HepG2 (cell line): ENCODE data around the gene ALX1. TPM values are rescaled to one million over a fixed set of nuclear protein-coding genes. Genes with fewer than 3 reads are reported as not detected.

Experiments used
- ATAC-seq: fragments of 200-7000 bp; cut with Tn5 transposase; 3 replicates; pipeline ENCODE4 v1.9.1; 2020; ENCODE audit warnings: mild to moderate bottlenecking, moderate library complexity
- BruUV-seq: library from RNA; stranded (reverse); fragments of 400-500 nt; replicated peaks from 2 replicates; lab custom pipeline; 2021; lab: Mats Ljungman, UMichigan
- CTCF ChIA-PET: fragments of 300-600 bp; formaldehyde crosslinking; extraction: SDS; loops from one replicate; lab custom pipeline; 2021; ENCODE audit warnings: low total read pairs, inconsistent platforms, low intra/inter-chr PET ratio; lab: Yijun Ruan, JAX
- POLR2A ChIA-PET: fragments of 350-600 bp; sonication (Branson Sonifier 250); formaldehyde crosslinking; loops from one replicate; lab custom pipeline; 2020; ENCODE audit warnings: antibody characterized with exemption, inconsistent platforms; lab: Yijun Ruan, JAX
- DNase-seq: peaks from one replicate; pipeline ENCODE4 v3.0.0-alpha.2; 2015; ENCODE audit warnings: low spot score
- FAIRE-seq: peaks from 3 replicates; lab custom pipeline; 2011; peaks lifted over from hg19 to GRCh38; lab: Jason Lieb, UNC
- H2AFZ ChIP-seq: one replicate; pipeline ENCODE4 v1.6.1; 2011; ENCODE audit warnings: low read length, inconsistent platforms
- H3K27ac ChIP-seq: fragments of 300-600 bp; 3 replicates; pipeline ENCODE4 v1.8.0; 2011; ENCODE audit warnings: mixed run types, mild to moderate bottlenecking, mixed read lengths, low read length, inconsistent platforms; ENCODE audit not compliant: insufficient read depth; ENCODE audit errors: extremely low read length
- H3K27me3 ChIP-seq, 2 experiments: fragments of 200-600 bp in 1 of 2; 2 replicates in 1 of 2; 3 replicates in 1 of 2; pipeline versions ENCODE4 v1.6.0 to v1.8.0; 2011; ENCODE audit warnings: low read length in 2 of 2, mild to moderate bottlenecking in 2 of 2, moderate library complexity in 2 of 2, inconsistent platforms in 1 of 2; ENCODE audit not compliant: insufficient read depth in 2 of 2, control insufficient read depth in 1 of 2
- H3K36me3 ChIP-seq, 2 experiments: fragments of 200-600 bp in 1 of 2; replicated peaks in 1 of 2; 2 replicates in 1 of 2; 3 replicates in 1 of 2; pipeline versions ENCODE4 v1.5.1 to v1.8.0; 2011; ENCODE audit warnings: low read length in 2 of 2, inconsistent platforms in 1 of 2; ENCODE audit not compliant: insufficient read depth in 2 of 2, control insufficient read depth in 1 of 2
- H3K4me1 ChIP-seq: 2 replicates; pipeline ENCODE4 v1.5.1; 2012; ENCODE audit warnings: low read length, inconsistent platforms; ENCODE audit not compliant: insufficient read depth
- H3K4me2 ChIP-seq: 2 replicates; pipeline ENCODE4 v1.6.0; 2011; ENCODE audit warnings: low read depth, low read length, inconsistent platforms
- H3K4me3 ChIP-seq, 3 experiments: fragments of 200-600 bp in 1 of 3; sonication (generic), shearing (Covaris generic) in 1 of 3; replicated peaks in 1 of 3; 2 replicates each; pipeline ENCODE4 v1.5.1; 2011 to 2016; ENCODE audit warnings: low read length in 3 of 3, inconsistent platforms in 2 of 3, low read depth in 2 of 3, mild to moderate bottlenecking in 2 of 3, control low read depth in 1 of 3, mixed read lengths in 1 of 3; ENCODE audit not compliant: insufficient read depth in 1 of 3
- H3K79me2 ChIP-seq: one replicate; pipeline ENCODE4 v1.6.1; 2011; ENCODE audit warnings: low read length, inconsistent platforms; ENCODE audit not compliant: insufficient read depth
- H3K9ac ChIP-seq: 2 replicates; pipeline ENCODE4 v1.6.0; 2011; ENCODE audit warnings: mild to moderate bottlenecking, low read depth, low read length, inconsistent platforms; ENCODE audit not compliant: insufficient read depth
- H3K9me3 ChIP-seq: 2 replicates; pipeline ENCODE4 v1.5.1; 2012; ENCODE audit warnings: mild to moderate bottlenecking, low read length
- H4K20me1 ChIP-seq: 2 replicates; pipeline ENCODE4 v1.6.0; 2011; ENCODE audit warnings: inconsistent platforms, mild to moderate bottlenecking, low read length, moderate library complexity; ENCODE audit not compliant: insufficient read depth
- SKI ChIP-seq: fragments of 450-650 bp; IDR thresholded peaks from one replicate; pipeline ENCODE4 v1.6.1; 2018; ENCODE audit warnings: mild to moderate bottlenecking; ENCODE audit not compliant: partially characterized antibody
- SNAPC2 ChIP-seq: sonication (generic); formaldehyde crosslinking; IDR thresholded peaks from 2 replicates; pipeline ENCODE4 v1.8.1; 2022; ENCODE audit warnings: mild to moderate bottlenecking, missing genetic modification reagents
- ZBTB26 ChIP-seq: IDR thresholded peaks from 2 replicates; pipeline ENCODE4 v1.6.1; 2016; ENCODE audit warnings: missing compliant biosample characterization, missing genetic modification reagents, borderline replicate concordance
- ZFYVE20 ChIP-seq: sonication (generic); formaldehyde crosslinking; IDR thresholded peaks from 2 replicates; pipeline ENCODE4 v1.8.0; 2023; ENCODE audit warnings: low read depth, mild to moderate bottlenecking, moderate library complexity, missing genetic modification reagents, borderline replicate concordance
- ZGPAT ChIP-seq: IDR thresholded peaks from 2 replicates; pipeline ENCODE4 v1.6.1; 2016; ENCODE audit warnings: mild to moderate bottlenecking
- ZNF589 ChIP-seq: sonication (generic); formaldehyde crosslinking; conservative IDR thresholded peaks from 2 replicates; pipeline ENCODE4 v1.8.0; 2022; ENCODE audit warnings: mild to moderate bottlenecking, moderate library complexity, missing genetic modification reagents
- ZNF891 ChIP-seq: sonication (generic); formaldehyde crosslinking; IDR thresholded peaks from 2 replicates; pipeline ENCODE4 v1.5.0; 2020; ENCODE audit warnings: mild to moderate bottlenecking, missing genetic modification reagents
- WGBS: methylation state at CpG from one replicate; pipeline ENCODE4 v1.1.6; 2017; ENCODE audit warnings: low lambda C conversion rate; 5-methylcytosine and 5-hydroxymethylcytosine counted together
- in situ Hi-C: cut with HindIII; loops from 2 replicates; pipeline ENCODE4 v1.10.0; 2017; ENCODE audit warnings: low pct_unique_long_range_greater_than_20kb; ENCODE audit not compliant: extremely low pct_ligation_motif_present
- intact Hi-C: fragments of 100-400 bp; cut with micrococcal nuclease; formaldehyde crosslinking; loops from one replicate; pipeline ENCODE4 v1.10.0; 2022; ENCODE audit not compliant: unreplicated experiment
- polyA plus RNA-seq, 8 experiments: library from polyadenylated mRNA; depleted of rRNA in 3 of 8; stranded (reverse) in 7 of 8; unstranded in 1 of 8; fragments of >200 nt; fragmentation: Illumina TruSeq in 4 of 8; extraction: Trizol in 4 of 8; gene quantifications; 2 replicates each; pipeline versions ENCODE4 v1.2.1 to v1.2.3, GENCODE V29; 2011 to 2016; ENCODE audit warnings: low read depth in 4 of 8, missing spikeins in 1 of 8, mixed read lengths in 1 of 8; ENCODE audit not compliant: insufficient read depth in 1 of 8
- total RNA-seq, 5 experiments: library from RNA; depleted of rRNA; stranded (reverse); fragments of >200 nt; fragmentation: Illumina TruSeq; extraction: Trizol; gene quantifications; 2 replicates each; pipeline ENCODE4 v1.2.3, GENCODE V29; 2016; ENCODE audit warnings: low read depth in 1 of 5

The ALX1 gene
- total and polyA plus RNA-seq, 2 of the 13 experiments (the other 11 are each of a cell fraction or from before 2014, with no cell fraction given), result not detected

- no peaks in the 10 kb centered on the region for H3K27me3 ChIP-seq
- H3K4me1 ChIP-seq, result no peaks in the 10 kb centered on the region
- intact Hi-C loops (no loop called here), in situ Hi-C loops (no loop called here)
- no peak overlapping the region for H3K9ac ChIP-seq
- no peak overlapping the region for H2AFZ ChIP-seq
- no TSS peak for BruUV-seq
- TF ChIP-seq ZBTB26 (CRISPR knock-in tag) (no peak), ZNF589 (CRISPR knock-in tag) (no peak), SKI (no peak), SNAPC2 (CRISPR knock-in tag) (no peak), ZGPAT (CRISPR knock-in tag) (no peak), ZFYVE20 (no peak), ZNF891 (CRISPR knock-in tag) (no peak)
- POLR2A ChIA-PET, result no interaction called here
- no peaks in the 10 kb centered on the region for H3K79me2 ChIP-seq
- no peak overlapping the region for H3K4me3 ChIP-seq
- WGBS, result 17% methylated on average over 4 of the region's 4 CpGs
- no peaks in the 10 kb centered on the region for H3K9me3 ChIP-seq
- H4K20me1 ChIP-seq, result no peaks in the 10 kb centered on the region
- CTCF ChIA-PET, result no interaction called here
- H3K36me3 ChIP-seq, result no peaks in the 10 kb centered on the region
- FAIRE-seq (no peak), DNase-seq (no peak), ATAC-seq (no peak)
- H3K27ac ChIP-seq, result no peak overlapping the region
- no peak overlapping the region for H3K4me2 ChIP-seq
Observed at GRCh38 chr12:85253853-85254252, 26.2 kb upstream of the ALX1 start.
